Stimulated activated CD4-positive, alpha-beta T cell treated with anti-CD3 and anti-CD28 coated beads, Interleukin-2, amount 100 ng/mL, for 4 hours (primary cell): ENCODE data around the gene TTK.
"Not testable (repeated sequence)": the region's sequence is repeated elsewhere in the genome, so short reads cannot be mapped to it uniquely, and the experiment has no call there.

Experiments
- DNase-seq: peaks from one replicate; pipeline ENCODE4 v3.0.0-alpha.2; 2020; ENCODE audit warnings: low read depth

The TTK gene

GRCh38 chr6:80021591-80021990 is 17.1 kb downstream of the TTK start:
- no peak for DNase-seq

DNA sequence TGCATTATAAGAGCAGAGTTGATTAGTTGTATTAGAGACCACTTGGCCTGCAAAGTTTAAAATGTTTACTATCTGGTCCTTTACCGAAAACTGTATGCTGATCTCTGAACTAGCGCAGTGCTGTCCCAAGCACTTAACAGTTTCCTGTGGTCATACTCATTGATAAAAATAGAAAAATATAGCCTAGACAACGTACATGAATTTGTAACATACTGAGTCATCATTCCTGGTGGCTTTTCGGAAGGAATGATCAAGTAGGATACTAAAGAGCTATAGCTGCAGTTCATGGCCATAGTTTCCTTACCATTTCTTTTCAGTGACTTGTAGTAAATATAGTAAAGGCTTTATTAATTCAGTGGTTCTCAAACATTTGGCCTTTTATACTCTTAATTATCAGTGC is 18.4 kb downstream of the TTK start:
- no peak for DNase-seq

- DNase-seq: no peak
These were observed 24.1 kb downstream of the TTK start for GRCh38 chr6:80028589-80028988.

DNA sequence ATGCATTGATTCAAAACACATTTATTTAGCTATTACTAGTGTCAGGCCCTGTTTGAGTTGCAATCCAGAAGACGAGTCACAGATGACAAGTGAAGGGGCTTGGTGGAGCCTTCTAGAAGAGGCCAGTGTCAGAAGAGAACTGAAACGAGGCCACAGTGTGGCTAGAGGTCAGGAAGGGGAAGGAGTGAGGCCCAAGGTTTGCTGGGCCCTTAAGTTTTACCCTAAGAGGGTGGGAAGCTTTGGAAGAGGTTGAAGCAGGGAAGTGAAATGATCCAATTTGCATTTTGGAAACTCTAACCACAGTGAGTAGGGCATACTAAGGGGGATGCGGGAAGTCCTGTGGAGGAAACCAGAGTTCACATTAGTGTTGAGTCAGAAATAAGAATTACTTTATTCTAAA is 25.0 kb downstream of the TTK start:
- no peak for DNase-seq

GRCh38 chr6:80048220-80048619 is 43.8 kb downstream of the TTK start:
- not testable (repeated sequence) for DNase-seq

- DNase-seq: no peak
These were observed 56.3 kb downstream of the TTK start for GRCh38 chr6:80060774-80061173.

- DNase-seq: not testable (repeated sequence)
These were observed 63.7 kb downstream of the TTK start for GRCh38 chr6:80068146-80068545.

DNA sequence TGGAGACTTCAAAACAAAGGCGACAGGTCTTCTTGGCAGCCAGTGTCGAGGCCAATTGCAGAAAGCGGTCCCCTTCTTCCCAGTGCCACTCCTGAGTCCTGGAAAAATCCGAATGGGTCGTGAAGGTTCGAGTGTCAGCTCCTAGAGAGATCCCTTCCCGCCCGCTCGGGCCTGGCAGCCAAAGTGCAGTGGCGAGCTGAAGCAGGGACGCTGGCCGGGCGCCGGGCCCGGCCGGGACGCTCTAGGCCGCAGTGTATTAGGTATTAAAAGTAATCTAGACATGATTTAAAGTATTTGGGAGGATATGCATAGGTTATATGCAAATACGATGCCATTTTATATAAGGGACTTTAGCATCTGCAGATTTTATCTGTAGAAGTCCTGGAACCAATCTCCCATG is 66.0 kb downstream of the TTK start:
- not testable (repeated sequence) for DNase-seq

DNA sequence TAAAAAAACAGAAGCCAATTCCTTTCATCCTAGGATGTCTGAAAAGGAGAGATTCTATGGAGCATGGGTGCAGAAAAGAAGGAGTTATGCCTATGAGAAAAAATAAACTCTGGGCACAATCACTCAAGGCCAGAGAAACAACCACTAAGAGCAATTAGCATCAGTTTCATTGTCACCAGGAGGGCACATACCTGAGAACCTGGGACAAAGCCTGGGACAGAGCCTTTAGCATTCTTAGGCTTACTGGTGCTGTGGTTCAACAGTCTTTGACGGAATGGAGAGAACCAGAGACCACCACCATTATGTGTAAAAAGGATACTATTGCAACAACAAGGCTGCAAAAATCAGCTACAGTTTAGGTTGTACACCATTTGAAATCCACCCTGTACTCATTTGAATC is 72.6 kb downstream of the TTK start:
- DNase-seq: no peak

DNA sequence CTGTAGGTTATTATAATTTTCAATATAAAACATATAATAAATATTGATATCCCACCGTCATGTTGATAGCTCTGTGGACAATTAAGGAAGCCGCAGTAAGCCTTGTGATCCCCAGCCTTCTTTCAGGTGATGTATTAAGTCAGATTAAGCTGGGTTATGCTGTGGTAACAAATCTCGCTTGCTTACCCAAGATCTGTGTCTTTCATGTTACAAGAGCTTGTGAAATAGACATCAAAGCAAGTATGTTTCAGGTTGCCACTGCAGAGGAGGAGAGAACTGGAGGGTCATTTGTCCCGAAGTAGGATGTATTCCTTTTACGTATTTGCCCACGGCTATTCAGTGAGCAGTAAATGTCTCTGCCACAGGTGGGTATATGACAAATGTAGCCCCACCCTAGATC is 84.2 kb downstream of the TTK start:
- no peak for DNase-seq

DNA sequence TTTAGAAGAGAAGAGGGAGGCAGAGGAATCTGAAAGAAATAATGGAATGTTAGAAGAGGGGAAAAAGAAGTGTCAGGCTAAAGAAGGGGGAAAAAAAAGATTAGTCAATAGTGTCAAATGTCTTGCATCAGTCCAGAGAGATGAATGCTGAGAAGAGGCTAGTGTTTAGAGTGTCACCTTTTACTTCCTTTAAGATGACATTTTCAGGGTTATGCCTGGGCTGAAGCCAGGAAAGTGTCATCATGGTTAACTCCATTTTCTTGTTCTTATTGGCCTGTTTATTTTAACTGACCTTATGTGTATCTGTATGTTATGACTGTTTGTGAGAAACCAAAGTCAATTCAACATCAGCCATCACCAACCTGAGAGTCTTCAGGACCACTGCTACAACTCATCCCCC is 87.1 kb downstream of the TTK start:
- no peak for DNase-seq
